Ecto neural progenitor cell (in vitro differentiated cells): ENCODE results near the gene KCNH5.

Source experiments
- DNase-seq: peaks from one replicate; pipeline ENCODE4 v3.0.0-alpha.2; 2018; ENCODE audit warnings: low spot score

The KCNH5 gene

GRCh38 chr14:62673014-62673755 is 372.1 kb downstream of the KCNH5 start:
- no peak for DNase-seq

- no peak for DNase-seq
These were observed 374.7 kb downstream of the KCNH5 start for GRCh38 chr14:62670526-62670925.

- no peak for DNase-seq
These were observed 377.8 kb downstream of the KCNH5 start for GRCh38 chr14:62667421-62667914.

- no peak for DNase-seq
These were observed 380.0 kb downstream of the KCNH5 start for GRCh38 chr14:62665286-62665685.

- no peak for DNase-seq
These were observed 381.8 kb downstream of the KCNH5 start for GRCh38 chr14:62663456-62663821.

- DNase-seq, result no peak
These were observed 382.3 kb downstream of the KCNH5 start for GRCh38 chr14:62662811-62663455.

- DNase-seq, result no peak
These were observed 383.4 kb downstream of the KCNH5 start for GRCh38 chr14:62661818-62662217.

GRCh38 chr14:62658631-62659030 is 386.6 kb downstream of the KCNH5 start:
- DNase-seq, result no peak

GRCh38 chr14:62657376-62657775 is 387.9 kb downstream of the KCNH5 start:
- DNase-seq, result no peak

GRCh38 chr14:62655166-62655565 is 390.1 kb downstream of the KCNH5 start:
- no peak for DNase-seq

GRCh38 chr14:62654641-62655040 is 390.6 kb downstream of the KCNH5 start:
- DNase-seq, result no peak
